CD4-positive, alpha-beta T cell (primary cell): ENCODE data around the gene ZFAND6. TPM values are rescaled to one million over a fixed set of nuclear protein-coding genes. Genes with fewer than 3 reads are reported as not detected.
"Not testable (repeated sequence)": the region's sequence is repeated elsewhere in the genome, so short reads cannot be mapped to it uniquely, and the experiment has no call there.

ENCODE experiments used
- ATAC-seq: fragments of 200-7000 bp; cut with Tn5 transposase; one replicate; pipeline ENCODE4 v1.10.0; 2022; ENCODE audit warnings: mild to moderate bottlenecking; ENCODE audit not compliant: poor library complexity
- CTCF ChIA-PET: fragments of 350-600 bp; sonication (Branson Sonifier 250); formaldehyde crosslinking; loops from one replicate; lab custom pipeline; 2021; ENCODE audit warnings: antibody characterized with exemption, inconsistent platforms; lab: Charles Lee
- POLR2A ChIA-PET: fragments of 350-600 bp; sonication (Branson Sonifier 250); formaldehyde crosslinking; loops from one replicate; lab custom pipeline; 2021; ENCODE audit warnings: antibody characterized with exemption, inconsistent platforms; lab: Charles Lee
- DNase-seq, 14 experiments: peaks; one replicate each; pipeline ENCODE4 v3.0.0-alpha.2; 2013 to 2020; ENCODE audit warnings: mixed read lengths in 2 of 14
- H3K27ac ChIP-seq, 2 donors: one replicate each; pipeline versions ENCODE4 v1.5.1 to v1.7.0; 2013; ENCODE audit warnings: low read length in 2 of 2, low read depth in 1 of 2, mild to moderate bottlenecking in 1 of 2
- H3K27me3 ChIP-seq, 2 experiments: 1 replicate in 1 of 2; 2 replicates in 1 of 2; pipeline versions ENCODE4 v1.6.1 to v1.7.0; 2013; ENCODE audit warnings: low read length in 2 of 2, control low read depth in 1 of 2, mild to moderate bottlenecking in 1 of 2, moderate library complexity in 1 of 2; ENCODE audit not compliant: insufficient read depth in 2 of 2, control insufficient read depth in 1 of 2
- H3K36me3 ChIP-seq: one replicate; pipeline ENCODE4 v1.6.1; 2013; ENCODE audit warnings: low read length, control low read depth; ENCODE audit not compliant: insufficient read depth
- H3K4me1 ChIP-seq: one replicate; pipeline ENCODE4 v1.6.1; 2013; ENCODE audit warnings: low read length, control low read depth; ENCODE audit not compliant: insufficient read depth
- H3K4me3 ChIP-seq: one replicate; pipeline ENCODE4 v1.5.1; 2013; ENCODE audit warnings: mild to moderate bottlenecking, low read length, moderate library complexity
- H3K9me3 ChIP-seq, 2 experiments: 1 replicate in 1 of 2; 2 replicates in 1 of 2; pipeline versions ENCODE4 v1.6.1 to v1.7.0; 2013; ENCODE audit warnings: low read length in 2 of 2, mild to moderate bottlenecking in 2 of 2, control low read depth in 1 of 2, moderate library complexity in 1 of 2; ENCODE audit not compliant: control insufficient read depth in 1 of 2, insufficient read depth in 1 of 2
- H3K27ac Mint-ChIP-seq: one replicate; pipeline ENCODE4 v1.8.0; 2020; ENCODE audit warnings: mixed read lengths
- H3K27me3 Mint-ChIP-seq: one replicate; pipeline ENCODE4 v1.8.0; 2021; ENCODE audit warnings: mixed read lengths
- H3K36me3 Mint-ChIP-seq: one replicate; pipeline ENCODE4 v1.8.0; 2021; ENCODE audit warnings: low read depth, mixed read lengths
- H3K4me1 Mint-ChIP-seq: one replicate; pipeline ENCODE4 v1.8.0; 2021; ENCODE audit warnings: low read depth, mixed read lengths
- H3K4me3 Mint-ChIP-seq: one replicate; pipeline ENCODE4 v1.8.0; 2020; ENCODE audit warnings: mild to moderate bottlenecking, mixed read lengths
- H3K9me3 Mint-ChIP-seq: one replicate; pipeline ENCODE4 v1.8.0; 2020; ENCODE audit warnings: mixed read lengths
- intact Hi-C, 2 experiments: fragments of 100-400 bp; cut with DNase I in 1 of 2; cut with micrococcal nuclease in 1 of 2; formaldehyde crosslinking; loops; one replicate each; pipeline versions ENCODE4 v1.15.1 to v1.9.0; 2023 to 2025; cut with DNase I, micrococcal nuclease
- total RNA-seq, 174 experiments: library from RNA in 2 of 174; stranded (reverse) in 2 of 174; gene quantifications; one replicate each; pipeline ENCODE4 v1.2.3 and lab custom pipeline; 2021 to 2026
- TF ChIP-seq, protein P1 (sequence below): fragments of 200-600 bp; IDR thresholded peaks from one replicate; pipeline ENCODE4 v1.8.0; 2022; ENCODE audit warnings: antibody characterized with exemption, mild to moderate bottlenecking

The ZFAND6 gene
- total RNA-seq, 2 experiments from 2014 or later, result 65.5 to 69.2 TPM

DNA sequence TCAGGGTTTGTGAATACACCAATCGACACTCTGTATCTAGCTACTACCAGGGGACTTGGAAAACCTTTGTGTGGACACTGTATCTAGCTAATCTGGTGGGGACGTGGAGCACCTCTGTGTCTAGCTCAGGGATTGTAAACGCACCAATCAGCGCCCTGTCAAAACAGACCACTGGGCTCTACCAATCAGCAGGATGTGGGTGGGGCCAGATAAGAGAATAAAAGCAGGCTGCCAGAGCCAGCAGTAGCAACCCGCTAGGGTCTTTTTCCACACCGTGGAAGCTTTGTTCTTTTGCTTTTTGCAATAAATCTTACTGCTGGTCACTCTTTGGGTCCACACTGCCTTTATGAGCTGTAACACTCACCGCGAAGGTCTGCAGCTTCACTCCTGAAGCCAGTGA is 42.3 kb upstream of the ZFAND6 start:
- H3K27ac ChIP-seq, H3K36me3 Mint-ChIP-seq, H3K27ac Mint-ChIP-seq, H3K4me1 Mint-ChIP-seq, H3K4me3 ChIP-seq, CTCF ChIA-PET, POLR2A ChIA-PET, H3K4me1 ChIP-seq, H3K9me3 Mint-ChIP-seq, H3K27me3 Mint-ChIP-seq, H3K27me3 ChIP-seq, intact Hi-C loops, H3K4me3 Mint-ChIP-seq, H3K9me3 ChIP-seq, DNase-seq, ATAC-seq, H3K36me3 ChIP-seq: not testable (repeated sequence)

DNA sequence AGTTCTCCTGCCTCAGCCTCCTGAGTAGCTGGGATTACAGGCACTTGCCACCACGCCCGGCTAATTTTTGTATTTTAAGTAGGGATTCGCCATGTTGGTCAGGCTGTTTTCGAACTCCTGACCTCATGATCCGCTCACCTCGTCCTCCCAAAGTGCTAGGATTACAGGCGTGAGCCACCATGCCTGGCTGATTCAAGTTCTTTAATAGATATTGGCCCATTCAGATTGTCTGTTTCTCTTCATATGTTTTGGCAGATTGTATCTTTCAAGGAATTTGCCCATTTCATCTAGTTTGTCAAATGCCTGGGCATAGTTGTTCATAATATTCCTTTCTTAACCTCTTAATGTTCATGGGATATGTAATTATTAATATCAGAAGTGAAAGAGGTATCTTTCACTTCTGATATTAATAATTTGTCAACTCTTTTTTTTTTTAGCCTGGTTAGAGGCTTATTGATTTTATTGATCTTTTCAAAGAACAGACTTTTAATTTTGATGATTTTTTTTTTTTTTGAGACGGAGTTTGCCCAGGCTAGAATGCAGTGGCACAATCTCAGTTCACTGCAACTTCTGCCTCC is 40.2 kb upstream of the ZFAND6 start:
- Mint-ChIP-seq H3K27me3 (peaks cover 4% of the 10 kb centered on the region), H3K4me1 (no peaks in the 10 kb centered on the region), H3K9me3 (no peaks in the 10 kb centered on the region), H3K27ac (no peak overlapping the region), H3K36me3 (no peaks in the 10 kb centered on the region), H3K4me3 (no peak overlapping the region)
- ChIA-PET CTCF (interaction anchor here (0.6 kb wide), 1 partner anchor 305 kb away, joined by 3 read pairs; no protein-coding TSS in a partner anchor), POLR2A (no interaction called here)
- TF ChIP-seq, protein P1, sequence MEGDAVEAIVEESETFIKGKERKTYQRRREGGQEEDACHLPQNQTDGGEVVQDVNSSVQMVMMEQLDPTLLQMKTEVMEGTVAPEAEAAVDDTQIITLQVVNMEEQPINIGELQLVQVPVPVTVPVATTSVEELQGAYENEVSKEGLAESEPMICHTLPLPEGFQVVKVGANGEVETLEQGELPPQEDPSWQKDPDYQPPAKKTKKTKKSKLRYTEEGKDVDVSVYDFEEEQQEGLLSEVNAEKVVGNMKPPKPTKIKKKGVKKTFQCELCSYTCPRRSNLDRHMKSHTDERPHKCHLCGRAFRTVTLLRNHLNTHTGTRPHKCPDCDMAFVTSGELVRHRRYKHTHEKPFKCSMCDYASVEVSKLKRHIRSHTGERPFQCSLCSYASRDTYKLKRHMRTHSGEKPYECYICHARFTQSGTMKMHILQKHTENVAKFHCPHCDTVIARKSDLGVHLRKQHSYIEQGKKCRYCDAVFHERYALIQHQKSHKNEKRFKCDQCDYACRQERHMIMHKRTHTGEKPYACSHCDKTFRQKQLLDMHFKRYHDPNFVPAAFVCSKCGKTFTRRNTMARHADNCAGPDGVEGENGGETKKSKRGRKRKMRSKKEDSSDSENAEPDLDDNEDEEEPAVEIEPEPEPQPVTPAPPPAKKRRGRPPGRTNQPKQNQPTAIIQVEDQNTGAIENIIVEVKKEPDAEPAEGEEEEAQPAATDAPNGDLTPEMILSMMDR, result no peak
- Histone ChIP-seq H3K27me3 (no peaks in the 10 kb centered on the region), H3K4me1 (no peaks in the 10 kb centered on the region), H3K4me3 (no peak overlapping the region), H3K9me3 (no peaks in the 10 kb centered on the region), H3K36me3 (no peaks in the 10 kb centered on the region), H3K27ac (no peak overlapping the region)
- ATAC-seq (no peak), DNase-seq (no peak)
- intact Hi-C loops, result no loop called here

DNA sequence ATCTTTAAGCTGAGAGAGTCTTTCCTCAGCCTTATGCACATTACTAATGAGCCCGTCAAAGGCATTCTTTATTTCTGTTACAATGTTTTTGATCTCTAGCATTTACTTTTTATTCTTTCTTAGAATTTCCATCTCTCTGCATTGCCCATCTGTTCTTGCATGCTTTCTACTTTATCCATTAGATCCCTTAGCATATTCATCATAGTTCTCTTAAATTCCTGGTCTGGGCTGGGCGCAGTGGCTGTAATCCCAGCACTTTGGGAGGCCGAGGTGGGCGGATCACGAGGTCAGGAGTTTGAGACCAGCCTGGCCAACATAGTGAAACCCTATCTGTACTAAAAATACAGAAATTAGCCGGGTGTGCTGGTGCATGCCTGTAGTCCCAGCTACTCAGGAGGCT is 39.3 kb upstream of the ZFAND6 start:
- H3K4me1 ChIP-seq, H3K4me1 Mint-ChIP-seq, CTCF ChIA-PET, DNase-seq, H3K4me3 ChIP-seq, POLR2A ChIA-PET, H3K9me3 ChIP-seq, H3K36me3 Mint-ChIP-seq, H3K27ac Mint-ChIP-seq, H3K9me3 Mint-ChIP-seq, H3K36me3 ChIP-seq, intact Hi-C loops, ATAC-seq, H3K27me3 ChIP-seq, H3K27ac ChIP-seq, H3K4me3 Mint-ChIP-seq, H3K27me3 Mint-ChIP-seq: not testable (repeated sequence)

DNA sequence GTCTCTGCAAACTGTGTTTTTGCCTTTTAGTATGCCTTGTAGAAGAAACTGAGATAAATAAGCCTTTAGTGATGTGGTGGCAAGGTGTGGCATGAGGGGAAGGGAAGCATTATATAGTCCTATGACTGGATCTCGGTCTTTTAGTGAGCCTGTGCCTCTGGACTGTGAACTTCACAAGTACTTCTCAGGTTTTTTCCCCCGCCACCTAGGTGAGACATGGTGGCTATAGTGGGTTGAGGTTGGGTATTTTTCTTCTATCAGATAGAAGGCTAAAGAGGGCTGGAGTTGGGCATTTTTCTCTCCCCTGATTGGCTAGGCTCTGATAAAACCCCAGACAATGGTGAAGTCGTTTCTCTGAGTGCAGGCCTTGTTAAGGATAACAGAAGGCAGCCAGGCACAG is 38.7 kb upstream of the ZFAND6 start:
- DNase-seq, result no peak
- Mint-ChIP-seq H3K36me3 (no peaks in the 10 kb centered on the region), H3K4me3 (no peak overlapping the region), H3K27ac (no peak overlapping the region), H3K9me3 (no peaks in the 10 kb centered on the region), H3K4me1 (no peaks in the 10 kb centered on the region), H3K27me3 (peaks cover 4% of the 10 kb centered on the region)
- Histone ChIP-seq H3K4me1 (no peaks in the 10 kb centered on the region), H3K9me3 (no peaks in the 10 kb centered on the region), H3K36me3 (no peaks in the 10 kb centered on the region), H3K27me3 (no peaks in the 10 kb centered on the region), H3K4me3 (no peak overlapping the region), H3K27ac (no peak overlapping the region)
- ChIA-PET CTCF (no interaction called here), POLR2A (no interaction called here)
- TF ChIP-seq, protein P1, result no peak
- ATAC-seq, result no peak
- intact Hi-C loops, result no loop called here
